Measurements from ENCODE around the gene ACTL8. TPM values are rescaled to one million over a fixed set of nuclear protein-coding genes. Genes with fewer than 3 reads are reported as not detected.

Gene ACTL8
- total RNA-seq, 1 experiment from 2014 or later: not detected

- in situ Hi-C loops (cut with HindIII; ENCODE audit: low pct_unique_long_range_greater_than_20kb, low sequenced_read_pairs) (no loop called here), intact Hi-C loops (cut with micrococcal nuclease; ENCODE audit: unreplicated experiment) (no loop called here)
- TF ChIP-seq CTCF (IDR thresholded peaks at IDR 0.05) (no peak), REST (IDR thresholded peaks at IDR 0.05; ENCODE audit: insufficient read depth in 1 of 2, low read depth in 2 of 2, low read length in 1 of 2) (no peak), TCF7L2 (IDR thresholded peaks at IDR 0.05; ENCODE audit: low read depth, low read length) (no peak), SIN3A (IDR thresholded peaks at IDR 0.05; ENCODE audit: borderline replicate concordance, insufficient read depth, low read depth, low read length) (no peak), POLR2AphosphoS5 (IDR thresholded peaks at IDR 0.05; ENCODE audit: low read depth, low read length) (no peak)
- ChIA-PET POLR2A (no interaction called here), CTCF (no interaction called here)
- Histone ChIP-seq H3K4me3 (ENCODE audit: low read depth in 2 of 2, low read length in 2 of 2) (no peak overlapping the region), H3K4me1 (ENCODE audit: control insufficient read depth, insufficient read depth, low read length) (no peaks in the 10 kb centered on the region), H3K36me3 (ENCODE audit: control insufficient read depth, insufficient read depth, low read length) (no peaks in the 10 kb centered on the region), H3K27ac (ENCODE audit: low read length) (no peak overlapping the region), H3K9me3 (ENCODE audit: control insufficient read depth, insufficient read depth, low read depth, low read length) (peaks cover 8% of the 10 kb centered on the region; the same call in 1 of the 2 replicates), H3K27me3 (ENCODE audit: control insufficient read depth, insufficient read depth, low read length) (no peaks in the 10 kb centered on the region)
- no peak for ATAC-seq
- DNase-seq (ENCODE audit: low read depth, low spot score): no peak
- no TSS peak for BruUV-seq (replicated peaks)
Measured at GRCh38 chr1:17750333-17750732, 4.8 kb upstream of the ACTL8 start.

GRCh38 chr1:17752356-17752755 is 2.8 kb upstream of the ACTL8 start:
- in situ Hi-C loops (cut with HindIII; ENCODE audit: low pct_unique_long_range_greater_than_20kb, low sequenced_read_pairs) (no loop called here), intact Hi-C loops (cut with micrococcal nuclease; ENCODE audit: unreplicated experiment) (no loop called here)
- H3K4me1 ChIP-seq (ENCODE audit: control insufficient read depth, insufficient read depth, low read length): no peaks in the 10 kb centered on the region
- no TSS peak for BruUV-seq (replicated peaks)
- H3K36me3 ChIP-seq (ENCODE audit: control insufficient read depth, insufficient read depth, low read length): no peaks in the 10 kb centered on the region
- H3K4me3 ChIP-seq (ENCODE audit: low read depth in 2 of 2, low read length in 2 of 2): no peak overlapping the region
- peaks cover 8% of the 10 kb centered on the region; the same call in 1 of the 2 replicates for H3K9me3 ChIP-seq (ENCODE audit: control insufficient read depth, insufficient read depth, low read depth, low read length)
- H3K27ac ChIP-seq (ENCODE audit: low read length): no peak overlapping the region
- POLR2A ChIA-PET: no interaction called here
- TF ChIP-seq REST (IDR thresholded peaks at IDR 0.05; ENCODE audit: insufficient read depth in 1 of 2, low read depth in 2 of 2, low read length in 1 of 2) (no peak), TCF7L2 (IDR thresholded peaks at IDR 0.05; ENCODE audit: low read depth, low read length) (no peak), POLR2AphosphoS5 (IDR thresholded peaks at IDR 0.05; ENCODE audit: low read depth, low read length) (no peak), SIN3A (IDR thresholded peaks at IDR 0.05; ENCODE audit: borderline replicate concordance, insufficient read depth, low read depth, low read length) (no peak), CTCF (IDR thresholded peaks at IDR 0.05) (no peak)
- CTCF ChIA-PET: no interaction called here
- DNase-seq (ENCODE audit: low read depth, low spot score) (no peak), ATAC-seq (no peak)
- H3K27me3 ChIP-seq (ENCODE audit: control insufficient read depth, insufficient read depth, low read length): no peaks in the 10 kb centered on the region

Measured in Panc1 (cell line).